SH-SY5Y (cell line): ENCODE results near the gene TYW3.

Experiments used
- GATA2 ChIP-seq: IDR thresholded peaks from 2 replicates; pipeline ENCODE4 v1.6.1; 2011; ENCODE audit warnings: mild to moderate bottlenecking, low read depth, low read length
- GATA3 ChIP-seq: IDR thresholded peaks from 2 replicates; pipeline ENCODE4 v1.6.1; 2011; ENCODE audit warnings: low read depth, mild to moderate bottlenecking, low read length, moderate library complexity

- TF ChIP-seq GATA2 (no peak), GATA3 (no peak)
Measured at GRCh38 chr1:74690909-74691308, 42.0 kb upstream of the TYW3 start.
